ENCODE data around the gene UCHL5.
"Not testable (repeated sequence)": the region's sequence is repeated elsewhere in the genome, so short reads cannot be mapped to it uniquely, and the experiment has no call there.

UCHL5 gene

GRCh38 chr1:193009501-193009900, 49.7 kb downstream of the UCHL5 start:
- no peak for DNase-seq

DNA sequence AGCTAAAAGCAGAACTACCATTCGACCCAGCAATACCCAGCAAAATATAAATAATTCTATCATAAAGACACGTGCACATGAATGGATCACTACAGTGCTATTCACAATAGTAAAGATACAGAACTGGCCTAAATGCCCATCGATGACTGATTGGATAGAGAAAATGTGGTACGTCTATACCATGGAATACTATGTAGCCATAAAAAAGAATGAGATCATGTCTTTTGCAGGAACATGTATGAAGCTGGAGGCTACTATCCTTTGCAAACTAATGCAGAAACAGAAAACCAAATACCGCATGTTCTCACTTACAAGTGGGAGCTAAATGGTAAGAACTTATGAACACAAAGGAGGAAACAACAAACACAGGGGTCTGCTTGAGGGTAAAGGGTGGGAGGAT, 53.4 kb downstream of the UCHL5 start:
- no peak for DNase-seq

GRCh38 chr1:192998536-192998935, 60.6 kb downstream of the UCHL5 start:
- DNase-seq, result peak; percentile 13 to 35 (median 26)

GRCh38 chr1:192994141-192994540, 65.0 kb downstream of the UCHL5 start:
- no peak for DNase-seq

DNA sequence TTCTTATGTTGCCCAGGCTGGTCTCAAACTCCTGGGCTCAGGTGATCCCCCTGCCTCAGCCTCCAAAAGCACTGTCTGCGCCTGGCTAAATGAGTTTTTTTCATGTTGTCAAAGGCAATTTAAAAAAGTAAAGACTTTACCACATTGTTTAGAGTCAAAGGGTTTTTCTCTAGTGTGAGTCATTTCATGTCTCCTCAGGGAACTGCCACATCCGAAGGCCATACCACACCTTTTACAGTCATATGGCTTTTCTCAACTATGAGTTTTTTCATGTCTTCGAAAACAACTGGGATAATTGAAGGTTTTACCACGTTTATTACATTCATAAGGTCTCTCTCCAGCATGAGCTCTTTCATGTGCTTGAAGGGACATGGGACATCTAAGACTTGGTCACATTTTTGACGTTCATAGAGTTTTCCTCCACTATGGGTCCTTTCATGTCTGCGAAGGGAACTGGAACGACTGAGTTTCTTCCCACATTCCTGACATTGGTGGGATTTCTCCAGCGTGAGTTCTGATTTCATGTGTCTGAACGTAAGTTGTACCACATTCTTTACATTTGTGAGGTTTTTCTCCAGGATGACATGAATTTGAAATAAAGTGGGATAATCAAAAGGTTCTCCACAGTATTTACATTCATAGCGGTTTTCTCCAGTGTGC, 65.6 kb downstream of the UCHL5 start:
- no peak for DNase-seq

- DNase-seq, result not testable (repeated sequence)
Measured at GRCh38 chr1:192986748-192987334, 72.3 kb downstream of the UCHL5 start.

DNA sequence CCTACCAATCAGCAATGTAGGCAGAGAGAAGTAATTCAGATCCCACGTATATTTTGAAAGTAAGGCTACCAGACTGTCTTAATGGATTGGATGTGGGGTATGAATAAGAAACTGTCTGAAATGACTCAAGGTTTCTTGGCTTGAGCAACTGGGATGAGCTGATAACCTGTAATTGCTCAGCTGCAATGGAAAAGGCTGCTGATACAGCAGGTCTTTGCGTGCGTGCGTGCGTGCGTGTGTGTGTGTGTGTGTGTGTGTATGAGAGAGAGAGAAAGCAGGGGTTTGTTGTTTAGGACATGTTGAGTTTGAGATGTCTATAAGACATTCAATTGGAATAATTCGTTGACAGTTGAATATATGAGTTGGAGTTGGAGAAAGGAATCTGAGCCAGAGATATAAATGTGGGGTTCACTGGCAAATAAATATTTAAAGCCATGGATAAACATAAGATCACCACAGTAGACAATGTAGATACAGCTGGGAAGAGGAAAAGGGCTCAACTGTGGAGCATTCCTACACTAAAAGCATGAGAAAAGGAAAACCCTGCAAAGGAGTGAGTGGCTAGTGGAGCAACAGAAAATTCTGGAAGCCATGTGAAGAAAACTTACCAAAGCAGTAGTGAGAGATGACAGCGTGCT, 72.9 kb downstream of the UCHL5 start:
- no peak for DNase-seq

DNA sequence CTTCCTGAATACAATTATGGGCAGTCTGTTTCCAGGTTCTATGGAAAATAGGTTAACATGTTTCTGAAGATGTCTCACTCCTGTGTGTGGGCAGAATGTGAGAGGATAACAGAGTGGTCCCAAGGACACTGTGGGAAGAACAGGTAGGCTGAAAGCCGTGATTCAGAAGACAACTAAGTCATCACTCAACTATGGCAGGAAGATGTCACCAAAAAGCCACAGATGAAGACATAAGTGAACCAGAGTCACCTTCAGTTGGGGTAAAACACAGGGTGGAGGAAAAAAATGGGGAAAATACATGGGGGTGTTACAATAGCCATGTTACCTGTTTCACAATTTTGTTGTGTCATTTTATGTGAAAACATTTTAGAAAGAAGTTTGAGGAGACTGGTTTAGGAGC, 75.1 kb downstream of the UCHL5 start:
- peak; percentile 3 to 24 (median 19) for DNase-seq

- no peak for DNase-seq
Measured at GRCh38 chr1:192983349-192983980, 75.7 kb downstream of the UCHL5 start.

GRCh38 chr1:192980856-192981255, 78.3 kb downstream of the UCHL5 start:
- no peak for DNase-seq

DNA sequence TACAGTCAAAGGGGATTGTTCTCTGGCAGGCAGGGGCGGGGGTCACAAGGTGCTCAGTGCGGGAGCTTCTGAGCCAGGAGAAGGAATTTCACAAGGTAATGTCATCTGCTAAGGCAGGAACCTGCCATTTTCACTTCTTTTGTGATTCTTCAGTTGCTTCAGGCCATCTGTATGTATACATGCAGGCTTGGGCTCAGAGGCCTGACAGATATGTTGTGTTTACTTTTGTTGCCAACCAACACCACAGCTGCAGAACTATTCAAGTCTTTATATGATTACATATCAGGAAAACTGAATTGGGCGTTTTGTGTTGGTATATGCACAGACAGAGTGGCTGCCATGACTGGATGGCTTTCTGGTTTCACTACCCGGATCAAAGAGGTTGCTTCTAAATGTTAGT, 78.8 kb downstream of the UCHL5 start:
- not testable (repeated sequence) for DNase-seq

GRCh38 chr1:192979542-192979941, 79.6 kb downstream of the UCHL5 start:
- no peak for DNase-seq

GRCh38 chr1:192978195-192978710, 80.9 kb downstream of the UCHL5 start:
- no peak for DNase-seq

DNA sequence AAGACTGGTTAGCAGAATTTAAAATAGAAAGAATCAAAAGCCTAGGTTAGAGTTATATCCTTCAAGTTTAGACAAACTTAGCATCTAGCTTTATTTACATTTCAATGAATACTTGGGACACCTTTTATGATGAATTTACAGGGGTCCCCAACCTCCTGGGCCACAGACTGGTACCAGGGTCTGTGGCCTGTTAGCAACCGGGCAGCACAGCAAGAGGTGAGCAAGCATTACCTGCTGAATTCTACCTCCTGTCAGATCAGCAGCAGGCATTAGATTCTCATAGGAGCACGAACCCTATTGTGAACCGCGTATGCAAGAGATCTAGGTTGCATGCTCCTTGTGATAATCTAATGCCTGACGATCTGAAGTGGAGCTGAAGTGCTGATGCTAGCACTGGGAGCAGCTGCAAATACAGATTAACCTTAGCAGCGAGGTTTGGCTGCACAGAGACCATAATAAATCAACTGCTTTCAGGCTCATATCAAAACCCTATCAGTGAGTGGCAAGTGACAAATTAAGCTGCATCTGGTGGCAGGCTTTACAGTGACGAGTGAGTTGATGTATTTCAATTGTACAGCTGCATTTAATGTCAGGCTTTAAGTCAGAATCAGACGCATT, 82.0 kb downstream of the UCHL5 start:
- no peak for DNase-seq

GRCh38 chr1:192976576-192976975, 82.6 kb downstream of the UCHL5 start:
- DNase-seq, result no peak

GRCh38 chr1:192974701-192975100, 84.5 kb downstream of the UCHL5 start:
- no peak for DNase-seq

GRCh38 chr1:192973988-192974387, 85.2 kb downstream of the UCHL5 start:
- DNase-seq, result no peak

- no peak for DNase-seq
Measured at GRCh38 chr1:192973202-192973601, 86.0 kb downstream of the UCHL5 start.

DNA sequence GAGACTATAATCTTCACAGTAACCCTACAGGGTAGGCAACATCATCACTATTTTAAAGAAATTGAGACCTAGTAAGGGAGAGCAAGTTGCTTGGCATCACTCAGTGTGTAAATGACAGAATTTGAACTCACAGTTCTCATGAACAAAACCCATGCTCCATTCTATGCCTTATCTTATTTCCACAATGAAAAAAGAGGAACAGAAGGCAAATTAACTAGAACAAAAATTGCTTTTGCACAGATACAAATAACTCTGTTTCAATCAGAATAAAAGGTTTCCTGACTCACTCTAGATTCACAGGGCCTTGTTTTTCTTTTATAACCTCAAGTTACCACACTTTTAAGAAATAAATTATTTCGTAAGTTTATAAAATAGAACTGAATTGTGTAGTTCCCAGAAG, 90.1 kb downstream of the UCHL5 start:
- no peak for DNase-seq

DNA sequence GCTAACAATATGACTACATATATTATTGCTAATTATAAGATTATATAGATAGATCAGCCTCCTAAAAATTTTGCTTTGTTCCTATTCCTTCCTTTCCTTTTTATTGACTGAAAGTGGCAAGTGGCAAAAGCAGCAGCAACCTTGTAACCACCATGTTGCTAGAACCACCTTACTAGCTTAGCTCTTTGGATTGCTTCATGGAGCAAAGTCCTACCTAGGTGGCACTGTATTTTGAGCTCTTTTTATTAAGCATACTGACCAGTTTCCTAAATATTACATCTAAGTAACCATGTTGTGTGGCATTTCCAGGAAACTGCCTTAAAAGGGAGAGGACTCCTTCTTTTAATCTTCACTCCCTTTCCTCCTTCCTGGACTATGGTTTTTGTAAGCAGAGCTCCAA, 90.8 kb downstream of the UCHL5 start:
- DNase-seq, result no peak

DNA sequence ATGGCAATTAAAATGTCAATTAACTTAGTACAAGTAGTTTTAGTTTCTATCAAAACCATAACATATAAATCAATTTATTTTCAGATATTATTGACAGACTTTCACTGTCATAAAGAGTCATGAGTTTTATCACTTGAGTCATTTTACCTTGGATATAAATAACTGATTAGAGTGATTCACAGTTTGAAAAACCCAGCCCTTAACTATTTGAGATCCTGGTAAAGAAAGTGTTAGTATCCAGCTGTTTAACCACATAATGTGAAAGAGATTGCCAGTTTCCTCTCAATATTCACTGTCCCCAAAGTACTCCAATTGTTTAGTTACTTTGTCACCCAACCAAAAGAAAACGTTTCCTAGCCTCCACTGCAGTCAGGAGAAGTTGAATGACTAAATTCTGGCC, 91.3 kb downstream of the UCHL5 start:
- DNase-seq, result no peak

DNA sequence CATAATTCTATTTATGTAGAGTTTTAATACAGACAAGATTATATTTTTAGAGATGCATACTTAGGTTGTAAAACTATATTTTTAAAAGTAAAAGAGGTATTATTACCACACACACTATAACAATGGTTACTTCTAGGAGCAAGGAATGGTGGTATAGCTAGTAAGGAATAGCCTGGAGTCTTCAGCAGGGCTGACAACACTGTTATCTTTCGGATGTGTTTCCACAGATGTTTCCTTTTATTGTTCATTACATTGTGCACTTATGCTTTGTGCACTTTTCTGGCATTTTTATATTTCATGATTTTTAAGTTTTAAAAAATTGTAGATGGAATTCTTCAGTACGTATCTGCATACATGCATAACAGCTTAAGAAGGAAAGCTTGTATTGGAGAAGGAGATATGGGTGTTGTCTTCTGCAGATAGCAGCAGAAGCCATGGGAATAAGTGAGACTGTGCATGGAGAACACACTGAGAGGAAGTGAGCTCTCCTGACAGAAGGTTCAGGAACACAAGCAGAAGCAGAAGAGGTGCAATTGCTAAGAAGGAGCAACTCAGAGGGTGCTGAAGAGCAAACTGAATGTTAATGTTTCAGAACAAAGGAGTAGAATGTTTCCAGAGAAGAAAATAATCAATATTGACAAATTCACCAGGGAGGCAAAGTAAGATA, 91.8 kb downstream of the UCHL5 start:
- no peak for DNase-seq

- no peak for DNase-seq
Measured at GRCh38 chr1:192966073-192966472, 93.1 kb downstream of the UCHL5 start.
